WTC11 (cell line): ENCODE measurements around the gene EIF4G2.

Experiments
- ATF1 ChIP-seq: sonication (generic); formaldehyde crosslinking; IDR thresholded peaks from 2 replicates; pipeline ENCODE4 v1.8.1; 2023; ENCODE audit warnings: mild to moderate bottlenecking, moderate library complexity, missing genetic modification reagents
- FOXK1 ChIP-seq: sonication (generic); formaldehyde crosslinking; IDR thresholded peaks from 2 replicates; pipeline ENCODE4 v1.8.0; 2022; ENCODE audit warnings: mild to moderate bottlenecking, moderate library complexity, missing genetic modification reagents
- ZNF416 ChIP-seq: fragments of 250-450 bp; sonication (Bioruptor Pico); IDR thresholded peaks from 2 replicates; pipeline ENCODE4 v1.9.0; 2021; ENCODE audit warnings: mild to moderate bottlenecking, inconsistent platforms
- TF ChIP-seq, protein P1 (sequence below): fragments of 200-600 bp; IDR thresholded peaks from 2 replicates; pipeline ENCODE4 v1.8.0; 2022; ENCODE audit warnings: antibody characterized with exemption

DNA sequence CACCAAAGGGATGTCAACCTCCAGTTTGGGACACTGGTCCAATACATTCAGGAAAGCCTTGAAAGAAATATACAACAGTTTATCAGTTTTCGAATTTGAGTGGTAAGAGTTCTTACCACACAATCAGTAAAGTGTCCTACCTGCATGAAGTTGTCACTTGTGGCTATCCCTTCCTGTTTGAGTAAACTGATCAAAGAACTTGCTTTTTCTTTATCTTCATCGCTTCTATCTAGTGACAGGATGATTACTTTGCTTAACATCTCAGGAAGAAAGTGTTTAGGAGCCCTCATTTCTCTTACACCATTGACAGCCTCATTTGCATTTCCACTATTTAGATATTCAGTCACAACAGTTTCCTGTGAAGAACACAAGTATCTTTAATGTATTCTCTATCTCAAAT, 8.4 kb downstream of the EIF4G2 start:
- TF ChIP-seq, protein P1, sequence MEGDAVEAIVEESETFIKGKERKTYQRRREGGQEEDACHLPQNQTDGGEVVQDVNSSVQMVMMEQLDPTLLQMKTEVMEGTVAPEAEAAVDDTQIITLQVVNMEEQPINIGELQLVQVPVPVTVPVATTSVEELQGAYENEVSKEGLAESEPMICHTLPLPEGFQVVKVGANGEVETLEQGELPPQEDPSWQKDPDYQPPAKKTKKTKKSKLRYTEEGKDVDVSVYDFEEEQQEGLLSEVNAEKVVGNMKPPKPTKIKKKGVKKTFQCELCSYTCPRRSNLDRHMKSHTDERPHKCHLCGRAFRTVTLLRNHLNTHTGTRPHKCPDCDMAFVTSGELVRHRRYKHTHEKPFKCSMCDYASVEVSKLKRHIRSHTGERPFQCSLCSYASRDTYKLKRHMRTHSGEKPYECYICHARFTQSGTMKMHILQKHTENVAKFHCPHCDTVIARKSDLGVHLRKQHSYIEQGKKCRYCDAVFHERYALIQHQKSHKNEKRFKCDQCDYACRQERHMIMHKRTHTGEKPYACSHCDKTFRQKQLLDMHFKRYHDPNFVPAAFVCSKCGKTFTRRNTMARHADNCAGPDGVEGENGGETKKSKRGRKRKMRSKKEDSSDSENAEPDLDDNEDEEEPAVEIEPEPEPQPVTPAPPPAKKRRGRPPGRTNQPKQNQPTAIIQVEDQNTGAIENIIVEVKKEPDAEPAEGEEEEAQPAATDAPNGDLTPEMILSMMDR, result no peak
- TF ChIP-seq ZNF416 (CRISPR knock-in tag) (no peak), ATF1 (no peak), FOXK1 (CRISPR knock-in tag) (no peak)
